ENCODE data around the gene GALNT9.
A peak's percentile ranks its signal among the peaks of the same experiment; 100 is the strongest.

GALNT9 gene

DNA sequence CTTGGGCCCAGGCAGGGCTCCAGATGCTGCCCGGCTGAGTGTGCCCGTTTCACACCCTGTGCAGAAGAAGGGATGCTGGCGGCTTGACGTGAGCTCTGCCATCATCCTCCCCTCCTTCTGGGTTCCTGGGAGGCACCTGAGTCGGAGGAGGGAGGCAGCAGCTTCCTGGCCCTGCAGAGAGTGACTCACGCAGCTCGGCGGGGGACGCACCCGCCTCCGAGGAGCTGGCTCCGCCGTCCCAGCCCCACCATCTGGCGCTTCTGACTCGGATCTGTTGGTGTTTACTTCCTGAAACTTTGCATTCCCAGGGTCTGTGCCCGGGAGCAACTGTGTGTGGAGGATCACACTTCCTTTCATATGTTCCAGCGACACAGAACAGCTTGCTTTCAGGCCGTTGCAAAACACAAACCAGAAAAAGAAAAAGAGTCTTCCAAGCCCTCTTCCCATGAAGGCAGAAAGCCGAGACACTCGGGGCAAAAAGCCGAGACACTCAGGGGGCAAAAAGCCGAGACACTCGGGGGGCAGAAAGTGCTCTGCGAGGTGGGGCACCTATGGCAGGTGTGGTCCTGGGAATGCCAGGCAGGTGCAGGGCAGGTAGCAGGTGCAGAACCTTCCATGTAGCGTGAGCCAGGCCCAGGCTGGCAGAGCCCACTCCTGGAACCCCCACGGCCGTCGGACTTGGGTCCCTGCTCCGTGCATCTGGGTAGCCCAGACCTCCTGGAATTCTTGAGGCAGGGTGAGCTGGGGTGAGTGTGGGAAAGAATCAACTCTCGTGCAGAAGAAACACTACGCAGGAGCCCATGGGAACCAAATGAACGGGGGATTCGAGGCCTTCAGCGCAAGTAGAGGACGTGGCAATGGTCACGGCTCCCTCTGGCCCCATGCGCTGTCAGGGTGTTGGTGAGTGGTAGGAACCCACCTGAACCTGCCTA is 27.6 kb upstream of the GALNT9 start:
- DNase-seq (ENCODE audit: insufficient read length, low spot score): peak; percentile 90
- TF ChIP-seq, protein P1, sequence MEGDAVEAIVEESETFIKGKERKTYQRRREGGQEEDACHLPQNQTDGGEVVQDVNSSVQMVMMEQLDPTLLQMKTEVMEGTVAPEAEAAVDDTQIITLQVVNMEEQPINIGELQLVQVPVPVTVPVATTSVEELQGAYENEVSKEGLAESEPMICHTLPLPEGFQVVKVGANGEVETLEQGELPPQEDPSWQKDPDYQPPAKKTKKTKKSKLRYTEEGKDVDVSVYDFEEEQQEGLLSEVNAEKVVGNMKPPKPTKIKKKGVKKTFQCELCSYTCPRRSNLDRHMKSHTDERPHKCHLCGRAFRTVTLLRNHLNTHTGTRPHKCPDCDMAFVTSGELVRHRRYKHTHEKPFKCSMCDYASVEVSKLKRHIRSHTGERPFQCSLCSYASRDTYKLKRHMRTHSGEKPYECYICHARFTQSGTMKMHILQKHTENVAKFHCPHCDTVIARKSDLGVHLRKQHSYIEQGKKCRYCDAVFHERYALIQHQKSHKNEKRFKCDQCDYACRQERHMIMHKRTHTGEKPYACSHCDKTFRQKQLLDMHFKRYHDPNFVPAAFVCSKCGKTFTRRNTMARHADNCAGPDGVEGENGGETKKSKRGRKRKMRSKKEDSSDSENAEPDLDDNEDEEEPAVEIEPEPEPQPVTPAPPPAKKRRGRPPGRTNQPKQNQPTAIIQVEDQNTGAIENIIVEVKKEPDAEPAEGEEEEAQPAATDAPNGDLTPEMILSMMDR (IDR thresholded peaks at IDR 0.05; ENCODE audit: insufficient read depth, missing control alignments): no peak
- FAIRE-seq: no peak

DNA sequence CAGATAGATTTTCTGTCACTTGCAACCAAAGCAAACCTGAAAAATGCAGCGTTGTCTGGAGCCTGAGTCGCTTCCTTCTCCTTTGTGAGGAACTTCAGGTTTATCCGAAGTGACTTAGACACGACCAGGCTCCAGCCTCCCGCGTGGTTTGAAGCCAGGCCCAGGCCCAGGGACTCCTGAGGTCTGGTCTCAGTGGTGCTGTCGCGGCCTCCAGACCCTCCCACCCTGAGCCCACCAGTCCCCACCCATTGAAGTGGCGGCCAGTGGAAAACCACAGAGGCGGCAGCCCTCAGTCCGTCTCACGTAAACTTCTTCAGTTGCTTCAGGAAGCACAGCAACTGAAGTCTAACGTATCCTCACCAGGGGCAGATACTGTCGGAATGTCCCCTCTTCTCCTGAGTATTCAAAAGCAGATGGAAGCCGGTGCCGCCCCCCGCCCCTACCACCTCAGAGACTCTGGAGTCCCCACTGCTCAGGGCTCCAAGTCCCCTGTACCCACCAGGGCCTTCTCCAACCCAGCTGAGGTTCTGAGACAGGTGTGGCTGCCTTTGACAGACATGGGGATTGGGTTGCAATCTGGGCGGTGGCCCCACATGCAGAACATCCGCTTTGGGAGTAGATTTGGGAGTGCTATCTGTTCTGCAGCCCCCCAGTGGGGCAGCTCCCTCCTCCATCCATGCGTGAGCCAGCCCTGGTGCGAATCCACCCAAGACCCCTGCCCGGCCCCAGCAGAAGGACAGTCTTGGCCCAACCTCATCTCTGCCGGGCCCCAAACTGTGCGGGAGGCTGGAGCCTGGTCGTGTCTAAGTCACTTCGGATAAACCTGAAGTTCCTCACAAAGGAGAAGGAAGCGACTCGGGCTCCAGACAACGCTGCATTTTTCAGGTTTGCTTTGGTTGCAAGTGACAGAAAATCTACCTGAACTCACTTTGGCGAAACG is 26.6 kb upstream of the GALNT9 start:
- TF ChIP-seq, protein P1 (IDR thresholded peaks at IDR 0.05; ENCODE audit: insufficient read depth, missing control alignments): no peak
- no peak for FAIRE-seq
- DNase-seq (ENCODE audit: insufficient read length, low spot score): no peak

DNA sequence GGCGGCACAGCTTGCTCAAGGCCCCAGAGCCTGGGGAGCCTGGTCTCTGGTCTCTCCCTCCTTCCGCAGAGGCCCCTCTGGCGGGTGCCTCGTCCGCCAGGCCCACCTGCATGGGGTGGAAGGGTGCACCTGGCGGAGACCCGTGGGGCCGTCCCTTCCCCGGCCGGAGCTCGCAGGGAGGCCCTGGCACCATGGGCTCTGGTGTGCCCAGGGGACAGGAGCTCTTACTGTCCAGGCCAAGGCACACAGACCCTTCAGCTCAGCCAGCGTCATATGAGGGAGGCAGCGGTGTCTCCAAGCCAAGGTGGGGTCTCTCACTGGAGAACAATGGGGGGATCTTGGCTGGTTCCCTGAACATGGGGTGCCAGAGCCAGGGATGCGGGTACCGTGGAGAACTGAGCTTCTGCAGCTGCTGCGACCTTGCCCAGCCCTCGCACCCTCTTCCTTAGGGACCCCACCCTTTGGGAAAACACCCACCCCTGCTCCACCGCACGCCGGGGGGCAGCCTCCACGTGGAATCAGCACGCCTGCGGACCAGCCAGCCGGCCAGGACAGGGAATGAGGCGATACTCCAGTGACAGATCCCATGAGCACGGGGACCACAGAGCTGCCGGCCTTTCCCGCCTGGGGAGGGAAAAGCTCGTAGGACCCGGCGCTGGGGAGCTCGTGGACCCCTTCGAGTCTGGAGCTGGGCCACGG is 25.7 kb upstream of the GALNT9 start:
- FAIRE-seq (no peak), DNase-seq (ENCODE audit: insufficient read length, low spot score) (no peak)
- TF ChIP-seq, protein P1 (IDR thresholded peaks at IDR 0.05; ENCODE audit: insufficient read depth, missing control alignments): no peak

DNA sequence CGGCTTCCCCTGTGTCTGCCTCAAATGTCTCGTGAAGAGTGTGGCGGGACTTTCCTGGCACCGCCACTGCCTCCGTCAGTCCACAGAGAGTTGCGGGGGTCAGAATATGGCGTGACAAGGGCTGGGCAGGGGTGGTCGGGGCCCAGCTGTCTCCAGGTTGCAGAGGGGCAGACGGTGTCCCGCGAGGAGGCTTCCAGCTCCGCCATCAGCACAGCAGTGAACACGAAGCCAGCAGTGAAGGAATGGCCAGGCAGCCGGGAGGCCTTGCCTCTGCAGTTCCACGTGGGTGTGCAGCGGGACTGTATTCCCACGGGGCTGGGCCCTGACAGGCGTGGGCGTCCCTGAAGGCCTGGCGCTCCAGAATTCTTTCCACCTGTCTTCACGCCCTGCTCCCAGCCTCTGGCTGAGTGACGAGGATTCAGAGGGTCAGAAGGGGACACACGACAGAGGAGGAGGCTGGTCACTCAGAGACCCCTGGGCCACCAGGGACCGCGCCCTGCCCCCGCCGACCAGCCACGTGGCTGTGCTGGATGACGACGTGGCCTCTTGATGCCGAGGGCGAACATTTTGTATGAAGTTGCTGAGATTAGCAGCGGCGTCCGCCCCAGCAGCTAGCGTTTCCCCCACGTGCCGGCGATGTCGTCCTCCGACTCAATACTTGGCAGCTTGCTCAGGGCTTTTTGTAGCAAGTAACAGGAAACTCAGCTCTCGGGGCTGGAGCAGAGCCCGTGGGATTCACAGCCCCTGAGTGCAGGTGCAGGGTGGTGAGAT is 25.0 kb upstream of the GALNT9 start:
- DNase-seq (ENCODE audit: insufficient read length, low spot score): no peak
- FAIRE-seq: no peak
- TF ChIP-seq, protein P1 (IDR thresholded peaks at IDR 0.05; ENCODE audit: insufficient read depth, missing control alignments): no peak

DNA sequence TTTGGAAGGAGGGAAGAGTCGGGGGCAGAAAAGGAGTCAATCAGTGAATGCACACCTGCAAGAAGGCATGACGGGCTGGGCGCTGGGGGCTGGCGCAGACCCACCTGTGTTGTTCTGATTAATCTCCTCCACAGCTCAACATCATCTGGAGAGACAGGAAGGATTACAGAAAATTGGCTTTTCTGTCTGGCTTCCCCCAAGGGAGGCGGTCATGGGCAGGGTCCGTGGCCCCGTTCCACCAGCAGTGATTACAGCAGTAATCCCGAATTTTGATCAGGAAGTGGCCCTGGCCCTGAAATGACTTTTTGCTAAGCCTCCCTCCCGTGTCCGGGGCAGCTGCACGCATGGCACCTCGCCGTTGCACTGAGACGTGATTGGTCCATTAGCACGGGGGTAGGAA is 24.4 kb upstream of the GALNT9 start:
- TF ChIP-seq, protein P1 (IDR thresholded peaks at IDR 0.05; ENCODE audit: insufficient read depth, missing control alignments): no peak
- peak; percentile 82 for DNase-seq (ENCODE audit: insufficient read length, low spot score)
- FAIRE-seq: no peak
